ENCODE measurements around the gene PDZD11.

PDZD11 gene, protein sequence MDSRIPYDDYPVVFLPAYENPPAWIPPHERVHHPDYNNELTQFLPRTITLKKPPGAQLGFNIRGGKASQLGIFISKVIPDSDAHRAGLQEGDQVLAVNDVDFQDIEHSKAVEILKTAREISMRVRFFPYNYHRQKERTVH

DNA sequence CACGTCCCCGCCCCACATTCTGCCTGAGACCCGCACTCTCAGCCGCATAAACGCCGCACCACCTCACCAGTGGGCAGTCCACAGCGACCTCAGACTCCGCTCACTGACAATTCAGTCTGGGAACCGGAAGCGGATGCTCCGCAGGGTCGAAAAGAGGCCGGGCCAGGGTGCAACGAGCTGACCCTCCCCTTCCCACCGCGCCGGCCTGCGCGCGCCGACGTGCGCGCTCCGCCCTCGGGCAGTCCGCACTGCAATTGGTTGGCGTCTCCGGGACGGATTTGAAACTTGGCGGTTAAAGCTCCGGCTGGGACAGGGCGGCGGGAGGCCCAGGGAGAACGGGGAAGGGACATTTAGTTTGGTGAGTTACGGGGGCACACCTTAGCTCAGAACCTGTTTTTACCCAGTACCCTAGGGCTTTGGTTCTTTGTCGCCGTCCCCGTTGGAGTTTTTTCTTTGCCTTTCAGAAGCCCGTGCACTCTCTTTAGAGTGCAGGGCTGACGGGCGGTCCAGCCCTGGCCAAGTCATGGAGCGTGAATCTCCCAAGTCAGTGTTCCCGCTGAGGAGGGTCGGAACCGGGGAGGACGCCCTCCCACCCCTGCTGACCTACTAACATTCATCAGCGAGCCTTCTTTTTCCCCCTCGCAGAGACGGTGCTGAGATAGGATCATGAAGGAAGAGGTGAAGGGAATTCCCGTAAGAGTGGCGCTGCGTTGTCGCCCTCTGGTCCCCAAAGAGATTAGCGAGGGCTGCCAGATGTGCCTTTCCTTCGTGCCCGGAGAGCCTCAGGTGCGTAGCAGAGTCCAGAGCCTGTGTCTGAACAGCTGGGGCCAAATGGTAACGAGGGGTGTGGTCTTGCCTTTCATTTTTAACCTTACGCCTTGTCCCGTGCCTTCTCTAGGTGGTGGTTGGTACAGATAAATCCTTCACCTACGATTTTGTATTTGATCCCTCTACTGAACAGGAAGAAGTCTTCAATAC lies at the start of gene PDZD11, which contains the start of gene KIF4A:
PDZD11 (minus strand) TSS at position 135 of the 978 bp plus-strand sequence. CDS start 586 bp downstream, outside the sequence.
KIF4A (plus strand) TSS at position 312 of the 978 bp plus-strand sequence; CDS start at position 667, 355 bp downstream.
- H3K4me3 ChIP-seq (ENCODE audit: severe bottlenecking): peak within 1 kb of the TSS; percentile 78
- H3K27ac ChIP-seq (ENCODE audit: poor library complexity, severe bottlenecking): peak within 1 kb of the TSS; percentile 47
- DNase-seq (ENCODE audit: low spot score) (peak; percentile 73), ATAC-seq (ENCODE audit: low read depth) (peak; percentile 96)
- H3K27me3 ChIP-seq (ENCODE audit: insufficient read depth, poor library complexity, severe bottlenecking): no peaks in the 10 kb centered on the region
- H3K36me3 ChIP-seq (ENCODE audit: low read depth): peaks cover 27% of the 10 kb centered on the region
- TF ChIP-seq, protein P1, sequence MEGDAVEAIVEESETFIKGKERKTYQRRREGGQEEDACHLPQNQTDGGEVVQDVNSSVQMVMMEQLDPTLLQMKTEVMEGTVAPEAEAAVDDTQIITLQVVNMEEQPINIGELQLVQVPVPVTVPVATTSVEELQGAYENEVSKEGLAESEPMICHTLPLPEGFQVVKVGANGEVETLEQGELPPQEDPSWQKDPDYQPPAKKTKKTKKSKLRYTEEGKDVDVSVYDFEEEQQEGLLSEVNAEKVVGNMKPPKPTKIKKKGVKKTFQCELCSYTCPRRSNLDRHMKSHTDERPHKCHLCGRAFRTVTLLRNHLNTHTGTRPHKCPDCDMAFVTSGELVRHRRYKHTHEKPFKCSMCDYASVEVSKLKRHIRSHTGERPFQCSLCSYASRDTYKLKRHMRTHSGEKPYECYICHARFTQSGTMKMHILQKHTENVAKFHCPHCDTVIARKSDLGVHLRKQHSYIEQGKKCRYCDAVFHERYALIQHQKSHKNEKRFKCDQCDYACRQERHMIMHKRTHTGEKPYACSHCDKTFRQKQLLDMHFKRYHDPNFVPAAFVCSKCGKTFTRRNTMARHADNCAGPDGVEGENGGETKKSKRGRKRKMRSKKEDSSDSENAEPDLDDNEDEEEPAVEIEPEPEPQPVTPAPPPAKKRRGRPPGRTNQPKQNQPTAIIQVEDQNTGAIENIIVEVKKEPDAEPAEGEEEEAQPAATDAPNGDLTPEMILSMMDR (IDR thresholded peaks at IDR 0.05; ENCODE audit: poor library complexity, severe bottlenecking): no peak
- H3K9me3 ChIP-seq (ENCODE audit: severe bottlenecking): no peaks in the 10 kb centered on the region
- H3K4me1 ChIP-seq (ENCODE audit: insufficient read depth, poor library complexity, severe bottlenecking): no peaks in the 10 kb centered on the region

DNA sequence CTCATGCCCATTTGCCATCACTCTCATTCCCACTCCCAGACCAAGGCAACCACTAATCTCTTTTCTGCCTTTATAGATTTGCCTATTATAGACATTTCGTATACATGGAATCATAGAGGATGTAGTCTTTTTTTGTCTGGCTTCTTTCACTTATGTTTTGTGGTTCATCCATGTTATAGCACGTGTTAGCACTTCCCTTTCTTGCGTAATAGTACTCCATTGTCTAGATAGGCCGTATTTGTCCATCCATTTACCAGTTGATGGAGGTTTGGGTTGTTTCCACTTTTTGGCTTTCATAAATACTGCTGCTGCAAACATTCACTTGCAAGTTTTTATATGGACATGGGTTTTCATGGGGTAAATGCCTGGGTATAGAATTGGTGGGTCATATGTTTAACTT lies 48.6 kb upstream of the PDZD11 start:
- Histone ChIP-seq H3K9me3 (ENCODE audit: severe bottlenecking) (no peaks in the 10 kb centered on the region), H3K27me3 (ENCODE audit: insufficient read depth, poor library complexity, severe bottlenecking) (no peaks in the 10 kb centered on the region), H3K36me3 (ENCODE audit: low read depth) (peaks cover 33% of the 10 kb centered on the region), H3K4me3 (ENCODE audit: severe bottlenecking) (no peak overlapping the region), H3K27ac (ENCODE audit: poor library complexity, severe bottlenecking) (no peak overlapping the region), H3K4me1 (ENCODE audit: insufficient read depth, poor library complexity, severe bottlenecking) (no peaks in the 10 kb centered on the region)
- no peak for ATAC-seq (ENCODE audit: low read depth)
- no peak for DNase-seq (ENCODE audit: low spot score)
- TF ChIP-seq, protein P1 (IDR thresholded peaks at IDR 0.05; ENCODE audit: poor library complexity, severe bottlenecking): no peak

DNA sequence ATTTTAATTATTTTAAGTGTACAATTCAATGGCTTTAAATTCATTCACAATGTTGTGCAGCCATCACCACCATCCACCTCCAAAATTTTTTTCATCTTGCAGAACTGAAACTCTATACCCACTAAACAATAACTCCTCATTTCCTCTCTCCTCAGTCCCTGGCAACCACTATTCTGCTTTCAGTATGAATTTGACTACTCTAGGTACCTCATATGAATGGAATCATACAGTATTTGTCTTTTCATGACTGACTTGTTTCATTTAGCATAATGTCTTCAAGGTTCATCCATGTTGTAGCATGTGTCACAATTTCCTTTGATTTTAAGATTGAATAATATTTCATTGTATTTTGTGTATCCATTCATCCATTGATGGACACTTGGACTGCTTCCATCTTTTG lies 47.0 kb upstream of the PDZD11 start:
- H3K4me3 ChIP-seq (ENCODE audit: severe bottlenecking): no peak overlapping the region
- ATAC-seq (ENCODE audit: low read depth) (no peak), DNase-seq (ENCODE audit: low spot score) (no peak)
- no peaks in the 10 kb centered on the region for H3K27me3 ChIP-seq (ENCODE audit: insufficient read depth, poor library complexity, severe bottlenecking)
- no peaks in the 10 kb centered on the region for H3K9me3 ChIP-seq (ENCODE audit: severe bottlenecking)
- H3K4me1 ChIP-seq (ENCODE audit: insufficient read depth, poor library complexity, severe bottlenecking): no peaks in the 10 kb centered on the region
- no peak overlapping the region for H3K27ac ChIP-seq (ENCODE audit: poor library complexity, severe bottlenecking)
- TF ChIP-seq, protein P1 (IDR thresholded peaks at IDR 0.05; ENCODE audit: poor library complexity, severe bottlenecking): no peak
- peaks cover 25% of the 10 kb centered on the region for H3K36me3 ChIP-seq (ENCODE audit: low read depth)

DNA sequence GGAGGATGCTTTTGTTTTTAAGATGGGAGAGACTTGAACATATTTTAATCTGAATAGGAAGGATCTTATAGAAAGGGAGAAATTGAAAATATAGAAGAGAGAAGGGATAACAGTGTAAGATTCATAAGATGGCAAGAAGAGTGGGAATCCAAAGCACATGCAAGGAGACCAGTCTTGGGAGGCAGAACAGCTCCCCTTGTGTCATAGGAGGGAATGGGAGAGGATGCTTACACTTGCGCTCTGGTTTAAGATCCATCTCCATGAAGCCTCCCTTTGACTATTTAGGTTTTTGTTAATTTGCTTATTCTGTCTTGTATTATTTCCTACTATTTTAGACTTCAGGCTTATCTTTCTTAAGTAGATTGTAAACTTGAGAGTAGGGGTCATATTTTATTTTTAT lies 42.9 kb upstream of the PDZD11 start:
- TF ChIP-seq, protein P1 (IDR thresholded peaks at IDR 0.05; ENCODE audit: poor library complexity, severe bottlenecking): no peak
- DNase-seq (ENCODE audit: low spot score) (no peak), ATAC-seq (ENCODE audit: low read depth) (no peak)
- Histone ChIP-seq H3K4me3 (ENCODE audit: severe bottlenecking) (no peak overlapping the region), H3K27ac (ENCODE audit: poor library complexity, severe bottlenecking) (no peak overlapping the region), H3K27me3 (ENCODE audit: insufficient read depth, poor library complexity, severe bottlenecking) (no peaks in the 10 kb centered on the region), H3K36me3 (ENCODE audit: low read depth) (peaks cover 21% of the 10 kb centered on the region), H3K4me1 (ENCODE audit: insufficient read depth, poor library complexity, severe bottlenecking) (no peaks in the 10 kb centered on the region), H3K9me3 (ENCODE audit: severe bottlenecking) (no peaks in the 10 kb centered on the region)

Measured in RWPE2 (cell line).